GM11168 (cell line): ENCODE measurements around the gene ALMS1.
"Not testable (repeated sequence)": the region's sequence is repeated elsewhere in the genome, so short reads cannot be mapped to it uniquely, and the experiment has no call there.

Source experiments
- in situ Hi-C: fragments of 300-500 bp; cut with MboI; formaldehyde crosslinking; loops from one replicate; pipeline ENCODE4 v1.12.0; 2022; ENCODE audit warnings: low sequenced_read_pairs; ENCODE audit not compliant: unreplicated experiment

ALMS1 gene

DNA sequence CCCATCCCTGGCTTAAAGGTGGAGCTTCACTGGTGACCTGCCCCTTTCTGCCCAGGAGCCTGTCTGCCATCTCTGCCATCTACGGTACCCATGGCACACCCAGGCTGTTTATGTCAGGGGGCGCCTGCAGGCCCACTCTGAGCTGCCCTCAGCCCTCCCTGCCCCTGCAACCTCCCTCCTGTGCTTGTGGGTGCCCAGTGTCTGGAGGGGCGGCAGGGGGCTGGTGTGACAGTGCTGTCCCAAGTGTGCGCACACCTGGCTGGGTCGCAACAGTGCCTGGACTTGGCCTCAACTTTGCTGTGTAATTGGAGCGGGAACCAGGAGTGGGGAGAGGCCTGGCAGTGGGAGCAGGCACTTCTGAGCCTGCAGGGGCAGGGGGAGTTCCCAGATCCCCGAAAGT is 102.4 kb downstream of the ALMS1 start:
- in situ Hi-C loops, result no loop called here

DNA sequence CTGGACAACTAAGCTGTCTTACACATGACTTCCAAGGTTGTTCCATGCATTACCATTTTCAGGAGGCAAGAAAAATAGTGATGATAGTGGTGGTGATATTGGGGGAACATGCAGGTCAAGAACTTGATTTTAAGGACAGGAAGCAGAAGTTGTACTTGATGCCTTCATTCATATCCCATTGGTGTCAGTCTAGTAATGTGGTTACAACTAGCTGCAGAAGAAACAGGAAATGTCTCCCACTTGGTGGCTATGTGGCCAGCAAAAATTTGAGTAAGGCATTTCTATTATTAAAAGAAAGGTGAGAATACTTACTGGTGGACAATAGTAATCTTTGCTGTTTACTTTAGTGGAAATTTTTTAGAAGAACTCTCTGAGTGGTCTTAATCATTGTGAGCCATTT is 103.4 kb downstream of the ALMS1 start:
- in situ Hi-C loops, result no loop called here

- in situ Hi-C loops, result no loop called here
These were observed 108.4 kb downstream of the ALMS1 start for GRCh38 chr2:73494031-73494430.

GRCh38 chr2:73503992-73504570 is 118.4 kb downstream of the ALMS1 start:
- in situ Hi-C loops, result no loop called here

DNA sequence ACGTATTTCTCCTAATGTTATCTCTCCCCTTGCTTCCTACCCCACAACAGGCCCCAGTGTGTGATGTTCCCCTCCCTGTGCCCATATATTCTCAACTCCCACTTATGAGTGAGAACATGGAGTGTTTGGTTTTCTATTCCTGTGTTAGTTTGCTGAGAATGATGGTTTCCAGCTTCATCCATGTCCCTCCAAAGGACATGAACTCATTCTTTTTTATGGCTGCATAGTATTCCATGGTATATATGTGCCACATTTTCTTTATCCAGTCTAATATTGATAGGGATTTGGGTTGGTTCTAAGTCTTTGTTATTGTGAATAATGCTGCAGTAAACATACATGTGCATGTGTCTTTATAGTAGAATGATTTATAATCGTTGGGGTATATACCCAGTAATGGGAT is 119.2 kb downstream of the ALMS1 start:
- in situ Hi-C loops, result not testable (repeated sequence)

DNA sequence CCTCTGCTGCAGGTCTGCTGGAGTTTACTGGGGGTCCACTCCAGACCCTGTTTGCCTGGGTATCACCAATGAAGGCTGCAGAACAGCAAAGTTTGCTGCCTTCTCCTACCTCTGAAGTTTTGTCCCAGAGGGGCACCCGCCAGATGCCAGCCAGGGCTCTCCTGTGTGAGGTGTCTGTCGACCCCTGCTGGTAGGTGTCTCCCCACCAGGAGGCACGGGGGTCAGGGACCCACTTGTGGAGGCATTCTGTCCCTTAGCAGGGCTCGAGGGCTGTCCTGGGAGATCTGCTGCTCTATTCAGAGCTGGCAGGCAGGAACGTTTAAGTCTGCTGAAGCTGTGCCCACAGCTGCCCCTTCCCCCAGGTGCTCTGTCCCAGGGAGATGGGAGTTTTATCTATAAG is 124.8 kb downstream of the ALMS1 start:
- in situ Hi-C loops, result not testable (repeated sequence)

GRCh38 chr2:73516033-73516432 is 130.4 kb downstream of the ALMS1 start:
- in situ Hi-C loops, result no loop called here

- in situ Hi-C loops, result no loop called here
These were observed 143.1 kb downstream of the ALMS1 start for GRCh38 chr2:73528688-73529087.

- in situ Hi-C loops, result not testable (repeated sequence)
These were observed 145.1 kb downstream of the ALMS1 start for GRCh38 chr2:73530773-73531172.

GRCh38 chr2:73532381-73532780 is 146.7 kb downstream of the ALMS1 start:
- in situ Hi-C loops, result no loop called here

DNA sequence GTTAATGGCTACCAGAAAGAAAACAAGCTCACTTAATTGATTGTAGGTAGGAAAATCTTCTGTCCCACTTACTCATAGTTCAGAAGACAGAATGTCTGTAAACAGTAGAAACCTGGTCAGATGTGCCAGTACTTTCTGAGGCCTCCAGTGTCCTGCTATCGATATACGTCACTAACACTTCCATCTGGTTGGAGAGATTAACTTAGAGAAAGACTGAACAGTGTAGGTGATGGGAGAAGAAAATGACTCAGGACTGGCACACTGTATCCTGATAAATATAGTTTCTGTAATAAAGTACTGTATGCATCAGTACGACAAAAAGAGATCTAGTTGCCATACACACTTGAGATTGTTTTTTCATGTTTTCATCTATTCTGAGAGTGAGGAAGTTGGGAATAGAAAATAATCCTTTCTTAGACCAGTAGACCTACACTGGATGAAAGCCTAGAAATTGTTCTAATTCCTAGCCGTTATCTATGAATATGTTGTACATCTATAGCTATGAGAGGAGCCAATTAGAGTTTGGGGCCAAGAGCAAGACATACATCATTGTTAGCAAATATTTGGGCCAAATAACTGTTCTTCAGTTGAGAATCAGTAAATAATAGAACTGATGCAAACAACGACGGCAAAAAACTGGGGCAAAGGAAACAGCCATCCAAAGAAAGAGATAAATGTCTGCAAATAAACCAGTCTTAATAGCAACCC is 150.7 kb downstream of the ALMS1 start:
- in situ Hi-C loops, result no loop called here

- in situ Hi-C loops, result not testable (repeated sequence)
These were observed 175.2 kb downstream of the ALMS1 start for GRCh38 chr2:73560875-73561274.

DNA sequence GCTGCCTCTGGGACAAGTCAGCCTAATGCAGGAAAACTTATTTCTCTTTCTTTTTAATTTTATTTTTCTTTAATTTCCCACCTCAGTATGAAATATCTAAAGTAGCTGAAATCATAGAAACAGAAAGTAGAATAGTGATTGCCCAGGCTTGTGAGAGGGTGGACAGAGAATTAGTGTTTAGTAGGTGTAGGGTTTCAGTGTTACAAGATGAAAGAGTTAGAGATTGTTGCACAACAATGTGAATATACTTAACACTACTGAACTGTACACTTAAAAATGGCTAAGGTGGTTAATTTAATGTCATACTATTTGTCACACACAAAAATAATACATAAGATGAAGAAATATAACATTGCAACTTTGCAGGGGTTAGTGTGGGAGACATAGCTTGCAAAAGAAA is 175.8 kb downstream of the ALMS1 start:
- in situ Hi-C loops, result no loop called here

DNA sequence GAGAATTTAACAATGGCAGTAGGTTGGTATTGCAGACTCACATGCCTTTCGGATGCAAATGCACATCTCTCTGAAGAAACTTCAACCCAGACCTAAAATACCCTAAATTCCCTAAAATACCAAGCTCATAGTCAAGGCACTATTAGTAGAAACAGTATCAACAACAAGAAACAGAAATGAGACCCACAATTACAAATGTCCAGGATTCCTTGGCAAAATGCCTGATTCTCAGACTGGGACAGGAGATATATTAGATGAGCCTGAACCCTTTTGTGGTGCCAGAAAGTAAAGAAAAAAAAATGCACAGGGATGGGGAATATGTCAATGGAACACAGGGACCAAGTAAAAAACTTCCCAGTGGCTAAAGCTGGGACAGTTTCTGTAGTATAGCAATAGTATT is 179.3 kb downstream of the ALMS1 start:
- in situ Hi-C loops, result no loop called here

DNA sequence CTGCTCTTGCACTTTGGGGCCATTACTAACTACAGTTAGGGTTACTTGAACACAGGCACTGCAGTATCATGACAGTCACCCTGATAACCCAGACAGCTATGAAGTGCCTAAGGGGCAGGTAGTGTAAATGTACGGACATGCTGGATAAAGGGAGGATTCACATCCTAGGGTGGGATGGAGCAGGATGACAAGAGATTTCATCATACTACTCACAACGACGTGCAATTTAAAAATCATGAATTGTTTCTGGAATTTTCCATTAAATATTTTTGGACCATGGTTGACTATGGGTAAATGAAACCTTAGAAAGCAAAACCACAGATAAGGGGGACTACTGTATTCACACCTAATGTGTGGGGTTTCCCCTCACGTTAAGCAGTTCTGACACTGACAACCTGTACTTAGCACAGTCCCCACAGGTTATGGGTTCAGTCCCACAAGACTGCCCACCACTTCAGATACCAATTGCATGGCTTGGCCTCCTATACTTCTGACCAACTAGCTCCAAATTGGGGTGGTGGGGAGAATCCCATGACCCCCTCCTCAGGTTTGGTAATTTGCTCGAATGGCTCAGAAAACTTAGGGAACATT is 180.7 kb downstream of the ALMS1 start:
- in situ Hi-C loops, result no loop called here

DNA sequence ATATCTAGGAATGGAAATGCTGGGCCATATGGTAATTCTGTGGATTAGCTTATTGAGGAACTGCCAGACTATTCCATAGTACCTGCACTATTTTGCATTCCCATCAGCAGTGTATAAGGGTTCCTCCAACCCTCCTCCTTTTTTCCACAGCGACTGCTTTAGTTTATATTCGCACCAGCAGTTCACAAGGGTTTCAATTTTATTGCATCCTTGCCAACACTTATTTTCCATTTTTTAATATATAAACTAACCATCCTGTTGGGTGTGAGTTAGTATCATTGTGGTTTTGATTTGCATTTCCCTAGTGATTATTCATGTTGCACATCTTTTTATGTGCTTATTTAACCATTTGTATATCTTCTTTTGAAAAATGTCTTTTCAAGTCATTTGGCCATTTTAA is 189.6 kb downstream of the ALMS1 start:
- in situ Hi-C loops, result no loop called here

- in situ Hi-C loops, result no loop called here
These were observed 196.7 kb downstream of the ALMS1 start for GRCh38 chr2:73582364-73582763.

DNA sequence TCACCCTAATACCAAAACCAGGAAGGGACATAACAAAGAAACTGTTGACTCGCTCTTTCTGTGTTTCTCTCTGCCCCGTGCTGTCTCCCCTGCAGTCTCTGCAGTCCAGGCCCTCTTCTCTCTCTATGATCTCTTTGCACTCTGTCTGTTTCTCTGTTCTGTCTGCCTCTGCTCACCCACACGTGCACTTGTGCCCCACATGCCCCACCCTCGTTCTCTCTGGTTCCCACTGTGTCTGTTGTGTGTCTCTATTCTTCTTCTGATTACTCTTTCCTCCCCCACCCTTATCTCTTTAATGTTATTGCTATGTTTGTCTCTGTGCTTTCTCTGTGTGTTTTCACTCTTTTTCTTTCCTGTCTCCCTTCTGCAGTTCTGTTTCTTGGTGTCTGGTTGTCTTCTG is 202.5 kb downstream of the ALMS1 start:
- in situ Hi-C loops, result no loop called here

- in situ Hi-C loops, result no loop called here
These were observed 208.0 kb downstream of the ALMS1 start for GRCh38 chr2:73593680-73594079.

DNA sequence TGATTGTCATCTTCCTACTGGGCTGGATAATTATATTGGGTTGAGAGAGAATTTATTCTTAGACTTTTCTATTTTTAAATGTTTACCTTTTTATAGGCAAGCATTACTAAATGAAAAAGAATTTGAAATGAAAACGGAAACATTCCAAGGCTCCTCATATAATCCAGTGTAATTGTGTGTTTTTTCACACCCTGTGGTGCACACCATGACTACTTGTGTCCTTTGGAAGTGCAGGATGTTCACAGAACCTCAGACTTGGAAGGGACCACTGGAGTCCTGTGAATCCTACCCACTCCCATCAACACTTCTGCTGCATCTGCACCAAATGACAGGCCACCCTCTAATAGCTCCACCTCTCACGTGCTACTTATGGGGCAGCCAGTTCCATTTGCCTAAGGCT is 208.6 kb downstream of the ALMS1 start:
- in situ Hi-C loops, result no loop called here

- in situ Hi-C loops, result no loop called here
These were observed 216.1 kb downstream of the ALMS1 start for GRCh38 chr2:73601780-73602179.

DNA sequence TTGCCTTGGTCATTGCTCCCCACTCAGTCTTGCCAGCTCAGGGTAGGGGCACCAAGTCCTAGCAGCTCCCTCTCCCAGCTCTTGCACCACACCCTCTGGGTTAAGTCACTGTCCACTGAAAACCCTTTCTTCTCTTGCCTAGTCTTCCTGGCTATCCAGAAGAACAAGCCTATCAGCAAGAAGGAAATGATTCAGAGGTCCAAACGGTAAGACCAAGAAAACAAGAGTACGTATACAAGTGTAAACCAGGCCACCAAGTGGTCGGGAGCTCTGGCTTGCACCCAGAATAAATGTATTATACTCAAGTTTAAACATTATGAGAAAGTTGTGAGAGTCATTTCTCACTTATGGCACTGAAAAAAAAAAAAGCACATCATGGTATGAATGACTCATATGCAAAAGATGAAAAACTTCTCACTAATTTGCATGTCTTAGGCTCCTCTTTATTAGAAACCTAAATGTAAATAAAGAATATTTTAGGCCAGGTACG is 217.5 kb downstream of the ALMS1 start:
- in situ Hi-C loops, result not testable (repeated sequence)
